ENCODE data around the gene CRIP2.

- TF ChIP-seq, protein P1, sequence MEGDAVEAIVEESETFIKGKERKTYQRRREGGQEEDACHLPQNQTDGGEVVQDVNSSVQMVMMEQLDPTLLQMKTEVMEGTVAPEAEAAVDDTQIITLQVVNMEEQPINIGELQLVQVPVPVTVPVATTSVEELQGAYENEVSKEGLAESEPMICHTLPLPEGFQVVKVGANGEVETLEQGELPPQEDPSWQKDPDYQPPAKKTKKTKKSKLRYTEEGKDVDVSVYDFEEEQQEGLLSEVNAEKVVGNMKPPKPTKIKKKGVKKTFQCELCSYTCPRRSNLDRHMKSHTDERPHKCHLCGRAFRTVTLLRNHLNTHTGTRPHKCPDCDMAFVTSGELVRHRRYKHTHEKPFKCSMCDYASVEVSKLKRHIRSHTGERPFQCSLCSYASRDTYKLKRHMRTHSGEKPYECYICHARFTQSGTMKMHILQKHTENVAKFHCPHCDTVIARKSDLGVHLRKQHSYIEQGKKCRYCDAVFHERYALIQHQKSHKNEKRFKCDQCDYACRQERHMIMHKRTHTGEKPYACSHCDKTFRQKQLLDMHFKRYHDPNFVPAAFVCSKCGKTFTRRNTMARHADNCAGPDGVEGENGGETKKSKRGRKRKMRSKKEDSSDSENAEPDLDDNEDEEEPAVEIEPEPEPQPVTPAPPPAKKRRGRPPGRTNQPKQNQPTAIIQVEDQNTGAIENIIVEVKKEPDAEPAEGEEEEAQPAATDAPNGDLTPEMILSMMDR (IDR thresholded peaks at IDR 0.05): no peak
- no peak for TF ChIP-seq POLR2A (IDR thresholded peaks at IDR 0.05)
Measured at GRCh38 chr14:105453847-105454246, 20.8 kb upstream of the CRIP2 start.
